ENCODE measurements around the gene COX6A1. TPM values are rescaled to one million over a fixed set of nuclear protein-coding genes. Genes with fewer than 3 reads are reported as not detected.
"Not testable (repeated sequence)": the region's sequence is repeated elsewhere in the genome, so short reads cannot be mapped to it uniquely, and the experiment has no call there.

Gene COX6A1
- total RNA-seq, 1 donor from 2014 or later: 928 TPM

DNA sequence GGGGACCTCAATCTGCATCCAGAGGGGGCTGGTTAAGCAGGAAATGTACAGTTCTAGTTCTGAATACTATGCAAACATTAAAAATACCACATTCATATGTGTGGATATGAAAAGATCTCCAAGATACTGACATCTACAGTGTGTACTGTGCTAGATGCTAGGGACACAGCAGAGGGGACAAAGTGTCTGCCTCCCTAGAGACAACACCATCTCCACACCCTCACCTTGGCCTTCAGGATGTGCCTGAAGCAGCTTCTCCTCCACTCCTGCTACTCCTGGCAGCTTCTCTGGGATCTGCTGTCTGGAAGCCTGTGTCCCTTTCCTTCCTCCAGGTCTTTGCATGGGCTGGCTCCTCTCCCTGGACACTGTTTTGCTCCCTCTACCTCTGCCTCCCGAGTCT, 42.3 kb downstream of the COX6A1 start:
- intact Hi-C loops (cut with DNase I): no loop called here

DNA sequence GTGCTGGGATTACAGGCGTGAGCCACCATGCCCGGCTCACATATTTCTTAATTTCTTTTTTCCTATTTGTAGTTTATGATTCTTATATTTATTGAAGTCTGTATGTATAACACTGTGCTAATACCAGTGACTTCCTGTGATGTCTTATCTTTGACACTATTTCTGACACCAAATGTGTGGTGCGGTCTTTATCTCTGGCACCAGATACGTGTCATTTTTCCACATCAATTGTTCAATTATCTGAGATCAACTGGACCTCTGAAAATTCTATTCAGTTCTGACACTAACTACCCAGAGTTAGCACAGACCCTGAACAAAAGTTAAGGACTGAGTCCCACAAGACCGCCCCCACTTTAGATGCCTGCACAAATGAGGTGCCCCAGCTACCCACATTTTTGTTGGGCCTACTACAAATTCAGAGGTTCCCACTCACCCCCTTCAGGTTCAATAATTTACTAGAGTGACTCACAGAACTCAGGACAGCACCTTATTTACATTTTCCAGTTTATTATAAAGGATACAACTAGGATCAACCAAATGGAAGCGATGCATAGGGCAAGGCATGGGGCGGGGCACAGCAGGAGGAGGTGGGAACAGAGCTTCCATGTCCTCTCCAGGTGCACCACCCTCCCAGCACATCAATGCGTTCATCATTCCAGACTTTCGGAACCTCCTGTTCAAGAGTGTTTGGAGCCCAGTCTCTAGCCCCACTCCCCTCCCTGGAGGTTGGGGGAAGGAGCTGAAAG, 43.3 kb downstream of the COX6A1 start:
- Histone ChIP-seq H3K4me1 (no peaks in the 10 kb centered on the region), H3K36me3 (no peaks in the 10 kb centered on the region), H3K4me3 (no peak overlapping the region), H3K27me3 (no peaks in the 10 kb centered on the region), H3K9me3 (no peaks in the 10 kb centered on the region), H3K27ac (no peak overlapping the region)
- intact Hi-C loops (cut with DNase I): no loop called here
- no peak for DNase-seq (ENCODE audit: extremely low spot score in 2 of 2)
- TF ChIP-seq, protein P1, sequence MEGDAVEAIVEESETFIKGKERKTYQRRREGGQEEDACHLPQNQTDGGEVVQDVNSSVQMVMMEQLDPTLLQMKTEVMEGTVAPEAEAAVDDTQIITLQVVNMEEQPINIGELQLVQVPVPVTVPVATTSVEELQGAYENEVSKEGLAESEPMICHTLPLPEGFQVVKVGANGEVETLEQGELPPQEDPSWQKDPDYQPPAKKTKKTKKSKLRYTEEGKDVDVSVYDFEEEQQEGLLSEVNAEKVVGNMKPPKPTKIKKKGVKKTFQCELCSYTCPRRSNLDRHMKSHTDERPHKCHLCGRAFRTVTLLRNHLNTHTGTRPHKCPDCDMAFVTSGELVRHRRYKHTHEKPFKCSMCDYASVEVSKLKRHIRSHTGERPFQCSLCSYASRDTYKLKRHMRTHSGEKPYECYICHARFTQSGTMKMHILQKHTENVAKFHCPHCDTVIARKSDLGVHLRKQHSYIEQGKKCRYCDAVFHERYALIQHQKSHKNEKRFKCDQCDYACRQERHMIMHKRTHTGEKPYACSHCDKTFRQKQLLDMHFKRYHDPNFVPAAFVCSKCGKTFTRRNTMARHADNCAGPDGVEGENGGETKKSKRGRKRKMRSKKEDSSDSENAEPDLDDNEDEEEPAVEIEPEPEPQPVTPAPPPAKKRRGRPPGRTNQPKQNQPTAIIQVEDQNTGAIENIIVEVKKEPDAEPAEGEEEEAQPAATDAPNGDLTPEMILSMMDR (IDR thresholded peaks at IDR 0.05): no peak
- no peak for TF ChIP-seq POLR2AphosphoS5 (IDR thresholded peaks at IDR 0.05; ENCODE audit: insufficient read depth in 1 of 2, low read depth in 1 of 2)
- TF ChIP-seq POLR2A (IDR thresholded peaks at IDR 0.05): no peak

More for the DNA sequence above, 42.3 kb downstream of the COX6A1 start:
- H3K9me3 ChIP-seq: no peaks in the 10 kb centered on the region
- no peaks in the 10 kb centered on the region for H3K36me3 ChIP-seq
- H3K27me3 ChIP-seq: no peaks in the 10 kb centered on the region
- no peaks in the 10 kb centered on the region for H3K4me1 ChIP-seq
- H3K4me3 ChIP-seq: no peak overlapping the region
- TF ChIP-seq, protein P1 (IDR thresholded peaks at IDR 0.05): no peak
- TF ChIP-seq POLR2AphosphoS5 (IDR thresholded peaks at IDR 0.05; ENCODE audit: insufficient read depth in 1 of 2, low read depth in 1 of 2): no peak
- no peak for TF ChIP-seq POLR2A (IDR thresholded peaks at IDR 0.05)
- no peak overlapping the region for H3K27ac ChIP-seq
- no peak for DNase-seq (ENCODE audit: extremely low spot score in 2 of 2)

GRCh38 chr12:120483621-120484020, 45.7 kb downstream of the COX6A1 start:
- TF ChIP-seq POLR2AphosphoS5 (IDR thresholded peaks at IDR 0.05; ENCODE audit: insufficient read depth in 1 of 2, low read depth in 1 of 2): no peak
- H3K4me3 ChIP-seq: no peak overlapping the region
- intact Hi-C loops (cut with DNase I): no loop called here
- no peaks in the 10 kb centered on the region for H3K36me3 ChIP-seq
- DNase-seq (ENCODE audit: extremely low spot score in 2 of 2): no peak
- H3K27ac ChIP-seq: no peak overlapping the region
- no peaks in the 10 kb centered on the region for H3K27me3 ChIP-seq
- H3K9me3 ChIP-seq: no peaks in the 10 kb centered on the region
- H3K4me1 ChIP-seq: peaks cover 5% of the 10 kb centered on the region

DNA sequence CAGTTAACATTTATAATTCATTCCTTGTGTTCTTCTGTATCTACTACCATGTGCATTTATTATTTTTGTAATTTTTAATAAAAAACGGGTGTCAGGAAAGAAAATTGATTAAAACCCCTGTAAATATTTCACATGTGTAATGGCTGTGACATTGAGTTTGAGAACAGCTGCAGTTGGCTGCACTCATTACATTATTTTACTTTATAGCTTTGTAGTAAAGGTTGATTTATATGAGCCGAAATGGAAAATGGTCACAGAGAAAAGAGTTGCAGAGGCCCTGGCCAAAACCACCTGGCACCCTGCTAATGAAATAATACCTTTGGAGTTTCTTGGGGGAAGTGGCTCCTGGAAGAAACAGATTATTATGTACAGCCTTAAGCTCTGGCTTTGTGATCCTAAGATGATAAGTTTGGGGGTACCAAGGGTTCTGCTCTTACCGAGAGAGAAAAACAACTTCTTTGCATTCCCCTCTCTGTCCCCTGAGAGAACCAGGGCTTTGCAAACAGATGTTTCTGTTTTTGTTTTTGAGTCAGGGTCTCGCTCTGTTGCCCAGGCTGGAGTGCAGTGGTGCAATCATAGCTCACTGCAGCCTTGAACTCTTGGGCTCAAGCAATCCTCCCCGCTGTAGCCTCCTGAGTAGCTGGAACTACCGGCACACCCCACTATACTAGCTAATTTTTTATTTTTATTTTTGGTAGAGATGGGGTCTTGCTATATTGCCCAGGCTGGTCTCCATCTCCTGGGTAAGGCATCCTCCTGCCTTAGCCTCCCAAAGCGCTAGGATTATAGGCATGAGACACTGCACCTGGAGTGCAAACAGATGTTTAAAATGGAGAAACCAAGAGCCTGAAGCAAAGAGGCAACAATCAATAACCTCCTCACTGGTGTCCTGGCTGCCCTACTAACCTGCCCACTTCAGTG, 48.3 kb downstream of the COX6A1 start:
- intact Hi-C loops (cut with DNase I): no loop called here
- Histone ChIP-seq H3K4me1 (peaks cover 5% of the 10 kb centered on the region), H3K27ac (no peak overlapping the region), H3K4me3 (no peak overlapping the region), H3K9me3 (no peaks in the 10 kb centered on the region), H3K27me3 (no peaks in the 10 kb centered on the region), H3K36me3 (peaks cover 0 to 1% of the 10 kb centered on the region in 2 donors)
- no peak for DNase-seq (ENCODE audit: extremely low spot score in 2 of 2)
- TF ChIP-seq POLR2AphosphoS5 (IDR thresholded peaks at IDR 0.05; ENCODE audit: insufficient read depth in 1 of 2, low read depth in 1 of 2) (no peak), POLR2A (IDR thresholded peaks at IDR 0.05) (no peak)
- TF ChIP-seq, protein P1 (IDR thresholded peaks at IDR 0.05): no peak

- H3K27ac ChIP-seq; H3K9me3 ChIP-seq; H3K4me1 ChIP-seq; DNase-seq (ENCODE audit: extremely low spot score in 2 of 2); H3K27me3 ChIP-seq; H3K4me3 ChIP-seq; H3K36me3 ChIP-seq; intact Hi-C loops (cut with DNase I): not testable (repeated sequence)
These were observed 49.6 kb downstream of the COX6A1 start for GRCh38 chr12:120487552-120487951.

Data from vagina (tissue), 2 donors.